Activated naive CD8-positive, alpha-beta T cell treated with anti-CD3 and anti-CD28 coated beads for 36 hours (primary cell): Measurements from ENCODE around the gene MB. TPM values are rescaled to one million over a fixed set of nuclear protein-coding genes. Genes with fewer than 3 reads are reported as not detected.

ENCODE experiments used
- DNase-seq: peaks from one replicate; pipeline ENCODE4 v3.0.0; 2021
- H3K27ac Mint-ChIP-seq: one replicate; pipeline ENCODE4 v1.8.0; 2022; ENCODE audit warnings: mild to moderate bottlenecking, moderate library complexity, mixed read lengths
- H3K27me3 Mint-ChIP-seq: one replicate; pipeline ENCODE4 v1.8.0; 2022; ENCODE audit warnings: mild to moderate bottlenecking, mixed read lengths
- H3K36me3 Mint-ChIP-seq: one replicate; pipeline ENCODE4 v1.8.0; 2021; ENCODE audit warnings: mild to moderate bottlenecking, mixed read lengths
- H3K4me1 Mint-ChIP-seq: one replicate; pipeline ENCODE4 v1.8.0; 2021; ENCODE audit warnings: mixed read lengths
- H3K4me3 Mint-ChIP-seq: one replicate; pipeline ENCODE4 v1.8.0; 2022; ENCODE audit warnings: mild to moderate bottlenecking, moderate library complexity, mixed read lengths
- H3K9me3 Mint-ChIP-seq: one replicate; pipeline ENCODE4 v1.8.0; 2022; ENCODE audit warnings: mixed read lengths
- total RNA-seq, 2 experiments: library from RNA; stranded (reverse); gene quantifications; one replicate each; pipeline ENCODE4 v1.2.3, GENCODE V29; 2021

The MB gene
- total RNA-seq, 2 experiments from 2014 or later: not detected

GRCh38 chr22:35600476-35600875 is 16.7 kb downstream of the MB start:
- no peak for DNase-seq
- Mint-ChIP-seq H3K36me3 (no peaks in the 10 kb centered on the region), H3K4me1 (peaks cover 2% of the 10 kb centered on the region)

GRCh38 chr22:35599364-35599763 is 17.8 kb downstream of the MB start:
- no peaks in the 10 kb centered on the region for H3K9me3 Mint-ChIP-seq
- no peak overlapping the region for H3K4me3 Mint-ChIP-seq
- no peaks in the 10 kb centered on the region for H3K36me3 Mint-ChIP-seq
- no peaks in the 10 kb centered on the region for H3K4me1 Mint-ChIP-seq
- no peaks in the 10 kb centered on the region for H3K27me3 Mint-ChIP-seq
- no peak overlapping the region for H3K27ac Mint-ChIP-seq
- DNase-seq: no peak

More at GRCh38 chr22:35600476-35600875, 16.7 kb downstream of the MB start:
- Mint-ChIP-seq H3K27me3 (no peaks in the 10 kb centered on the region), H3K9me3 (no peaks in the 10 kb centered on the region), H3K27ac (no peak overlapping the region), H3K4me3 (no peak overlapping the region)

- Mint-ChIP-seq H3K9me3 (no peaks in the 10 kb centered on the region), H3K27me3 (no peaks in the 10 kb centered on the region), H3K27ac (no peak overlapping the region), H3K4me3 (no peak overlapping the region), H3K4me1 (no peaks in the 10 kb centered on the region), H3K36me3 (no peaks in the 10 kb centered on the region)
- DNase-seq: no peak
Observed at GRCh38 chr22:35598396-35598710, 18.8 kb downstream of the MB start.

GRCh38 chr22:35597692-35598395 is 19.3 kb downstream of the MB start:
- Mint-ChIP-seq H3K4me3 (no peak overlapping the region), H3K27me3 (peaks cover 4% of the 10 kb centered on the region), H3K4me1 (no peaks in the 10 kb centered on the region), H3K9me3 (no peaks in the 10 kb centered on the region), H3K36me3 (no peaks in the 10 kb centered on the region), H3K27ac (no peak overlapping the region)
- DNase-seq: no peak

GRCh38 chr22:35596821-35597220 is 20.3 kb downstream of the MB start:
- no peaks in the 10 kb centered on the region for H3K36me3 Mint-ChIP-seq
- H3K4me1 Mint-ChIP-seq: no peaks in the 10 kb centered on the region
- peaks cover 5% of the 10 kb centered on the region for H3K27me3 Mint-ChIP-seq
- no peak for DNase-seq
- H3K27ac Mint-ChIP-seq: no peak overlapping the region
- no peak overlapping the region for H3K4me3 Mint-ChIP-seq
- H3K9me3 Mint-ChIP-seq: no peaks in the 10 kb centered on the region

- Mint-ChIP-seq H3K27ac (no peak overlapping the region), H3K27me3 (peaks cover 5% of the 10 kb centered on the region), H3K4me1 (no peaks in the 10 kb centered on the region), H3K36me3 (no peaks in the 10 kb centered on the region), H3K4me3 (no peak overlapping the region), H3K9me3 (no peaks in the 10 kb centered on the region)
- DNase-seq: no peak
Observed at GRCh38 chr22:35594686-35595085, 22.4 kb downstream of the MB start.

- no peak overlapping the region for H3K27ac Mint-ChIP-seq
- H3K9me3 Mint-ChIP-seq: no peaks in the 10 kb centered on the region
- H3K4me3 Mint-ChIP-seq: no peak overlapping the region
- H3K27me3 Mint-ChIP-seq: peaks cover 5% of the 10 kb centered on the region
- H3K36me3 Mint-ChIP-seq: no peaks in the 10 kb centered on the region
- no peak for DNase-seq
- H3K4me1 Mint-ChIP-seq: no peaks in the 10 kb centered on the region
Observed at GRCh38 chr22:35593891-35594470, 23.1 kb downstream of the MB start.

GRCh38 chr22:35593071-35593890 is 23.8 kb downstream of the MB start:
- no peak for DNase-seq
- Mint-ChIP-seq H3K27ac (no peak overlapping the region), H3K36me3 (no peaks in the 10 kb centered on the region), H3K9me3 (no peaks in the 10 kb centered on the region), H3K4me1 (no peaks in the 10 kb centered on the region), H3K27me3 (peaks cover 5% of the 10 kb centered on the region), H3K4me3 (no peak overlapping the region)

- Mint-ChIP-seq H3K27ac (no peak overlapping the region), H3K27me3 (peaks cover 5% of the 10 kb centered on the region), H3K36me3 (no peaks in the 10 kb centered on the region), H3K9me3 (no peaks in the 10 kb centered on the region), H3K4me3 (no peak overlapping the region), H3K4me1 (no peaks in the 10 kb centered on the region)
- DNase-seq: no peak
Observed at GRCh38 chr22:35592418-35592967, 24.6 kb downstream of the MB start.

GRCh38 chr22:35591714-35592417 is 25.3 kb downstream of the MB start:
- H3K27ac Mint-ChIP-seq: no peak overlapping the region
- no peaks in the 10 kb centered on the region for H3K9me3 Mint-ChIP-seq
- H3K4me3 Mint-ChIP-seq: no peak overlapping the region
- DNase-seq: no peak
- H3K27me3 Mint-ChIP-seq: peaks cover 5% of the 10 kb centered on the region
- H3K4me1 Mint-ChIP-seq: no peaks in the 10 kb centered on the region
- H3K36me3 Mint-ChIP-seq: no peaks in the 10 kb centered on the region

- no peaks in the 10 kb centered on the region for H3K4me1 Mint-ChIP-seq
- no peak for DNase-seq
- no peaks in the 10 kb centered on the region for H3K9me3 Mint-ChIP-seq
- no peak overlapping the region for H3K27ac Mint-ChIP-seq
- H3K4me3 Mint-ChIP-seq: no peak overlapping the region
- peaks cover 5% of the 10 kb centered on the region for H3K27me3 Mint-ChIP-seq
- no peaks in the 10 kb centered on the region for H3K36me3 Mint-ChIP-seq
Observed at GRCh38 chr22:35590634-35591295, 26.4 kb downstream of the MB start.

- Mint-ChIP-seq H3K9me3 (no peaks in the 10 kb centered on the region), H3K27me3 (peaks cover 5% of the 10 kb centered on the region)
Observed at GRCh38 chr22:35589756-35590093, 27.4 kb downstream of the MB start.

GRCh38 chr22:35589071-35589755 is 27.9 kb downstream of the MB start:
- no peak overlapping the region for H3K27ac Mint-ChIP-seq
- peaks cover 5% of the 10 kb centered on the region for H3K27me3 Mint-ChIP-seq
- no peak overlapping the region for H3K4me3 Mint-ChIP-seq
- H3K4me1 Mint-ChIP-seq: no peaks in the 10 kb centered on the region
- H3K9me3 Mint-ChIP-seq: no peaks in the 10 kb centered on the region
- H3K36me3 Mint-ChIP-seq: no peaks in the 10 kb centered on the region
- DNase-seq: no peak

More at GRCh38 chr22:35589756-35590093, 27.4 kb downstream of the MB start:
- Mint-ChIP-seq H3K36me3 (no peaks in the 10 kb centered on the region), H3K4me1 (no peaks in the 10 kb centered on the region), H3K4me3 (no peak overlapping the region), H3K27ac (no peak overlapping the region)
- no peak for DNase-seq

GRCh38 chr22:35587896-35588295 is 29.2 kb downstream of the MB start:
- H3K9me3 Mint-ChIP-seq: no peaks in the 10 kb centered on the region
- no peak overlapping the region for H3K4me3 Mint-ChIP-seq
- H3K4me1 Mint-ChIP-seq: no peaks in the 10 kb centered on the region
- H3K27me3 Mint-ChIP-seq: peaks cover 5% of the 10 kb centered on the region
- no peaks in the 10 kb centered on the region for H3K36me3 Mint-ChIP-seq
- DNase-seq: no peak
- H3K27ac Mint-ChIP-seq: no peak overlapping the region
